Neuron (in vitro differentiated cells): Measurements from ENCODE around the gene ATP11A.

Source experiments
- H2AFZ ChIP-seq: one replicate; pipeline ENCODE4 v1.6.1; 2013; ENCODE audit warnings: low read depth, mild to moderate bottlenecking, inconsistent platforms, low read length, moderate library complexity
- H3K27me3 ChIP-seq: one replicate; pipeline ENCODE4 v1.6.1; 2013; ENCODE audit warnings: low read length; ENCODE audit not compliant: insufficient read depth
- H3K36me3 ChIP-seq: one replicate; pipeline ENCODE4 v1.6.1; 2013; ENCODE audit warnings: low read length; ENCODE audit not compliant: insufficient read depth
- H3K4me1 ChIP-seq: one replicate; pipeline ENCODE4 v1.6.1; 2013; ENCODE audit warnings: low read length; ENCODE audit not compliant: insufficient read depth
- H3K4me3 ChIP-seq: 2 replicates; pipeline ENCODE4 v1.5.1; 2013; ENCODE audit warnings: mild to moderate bottlenecking, low read length, moderate library complexity
- H3K9me3 ChIP-seq: one replicate; pipeline ENCODE4 v1.6.1; 2013; ENCODE audit warnings: low read length

The ATP11A gene

DNA sequence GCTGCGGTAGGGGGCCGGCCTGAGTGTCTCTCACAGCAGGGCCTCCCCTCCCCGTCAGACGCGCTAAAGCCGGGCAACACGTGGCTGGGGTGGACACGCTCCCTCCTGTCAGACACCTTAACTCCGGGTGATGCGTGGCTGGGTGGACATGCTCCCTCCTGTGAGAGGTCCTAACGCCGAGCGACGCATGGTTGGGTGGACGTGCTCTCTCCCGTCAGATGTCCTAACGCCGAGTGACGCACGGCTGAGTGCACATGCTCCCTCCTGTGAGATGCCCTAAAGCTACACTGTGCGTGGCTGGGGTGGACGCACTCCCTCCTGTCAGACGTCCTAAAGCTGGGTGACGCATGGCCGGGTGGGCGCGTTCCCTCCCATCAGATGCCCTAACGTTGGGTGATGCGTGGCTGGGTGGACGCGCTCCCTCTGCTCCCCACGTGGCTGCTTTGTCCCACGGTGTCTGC, 153.1 kb downstream of the ATP11A start:
- no peaks in the 10 kb centered on the region for H3K4me1 ChIP-seq
- H3K4me3 ChIP-seq = no peak overlapping the region
- peaks cover 2% of the 10 kb centered on the region for H3K9me3 ChIP-seq
- peaks cover 5% of the 10 kb centered on the region for H3K36me3 ChIP-seq
- H3K27me3 ChIP-seq = no peaks in the 10 kb centered on the region
- H2AFZ ChIP-seq = no peak overlapping the region

DNA sequence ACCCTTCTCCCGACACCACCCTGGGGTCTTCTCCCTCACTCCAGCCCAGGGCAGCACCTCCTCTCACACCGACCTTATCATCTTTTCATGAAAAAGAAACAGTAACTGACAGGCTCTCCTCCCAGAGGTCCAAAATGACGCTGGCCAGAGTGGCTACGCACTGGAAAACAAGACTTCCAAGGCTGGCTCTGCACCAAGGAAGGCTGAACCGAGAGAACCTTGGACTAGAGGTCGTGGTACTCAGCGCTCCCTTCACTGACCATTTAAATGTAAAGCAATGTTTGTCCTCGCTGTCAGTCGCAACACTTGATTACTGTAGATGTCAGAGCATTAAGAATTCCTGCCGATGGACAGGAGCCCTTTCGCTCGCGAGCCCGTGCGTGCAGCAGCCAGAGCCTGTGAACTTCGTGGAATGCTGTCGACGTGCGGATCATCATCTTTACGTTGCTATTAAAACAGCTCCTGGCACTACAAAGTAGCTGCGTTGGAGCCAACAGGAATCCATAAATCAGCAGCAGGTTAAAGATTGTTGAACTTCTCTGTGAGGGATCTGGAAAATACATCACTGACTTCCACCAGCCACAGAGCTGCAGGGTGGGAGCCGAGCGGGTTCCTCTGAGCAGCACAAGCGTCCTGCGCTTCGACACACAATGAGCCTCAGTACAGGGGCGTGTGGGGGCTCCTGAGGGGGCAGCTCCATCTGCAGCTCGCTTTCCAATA, 153.7 kb downstream of the ATP11A start:
- H3K36me3 ChIP-seq = peaks cover 5% of the 10 kb centered on the region
- H2AFZ ChIP-seq = no peak overlapping the region
- H3K27me3 ChIP-seq = no peaks in the 10 kb centered on the region
- no peak overlapping the region for H3K4me3 ChIP-seq
- peaks cover 2% of the 10 kb centered on the region for H3K9me3 ChIP-seq
- H3K4me1 ChIP-seq = no peaks in the 10 kb centered on the region

DNA sequence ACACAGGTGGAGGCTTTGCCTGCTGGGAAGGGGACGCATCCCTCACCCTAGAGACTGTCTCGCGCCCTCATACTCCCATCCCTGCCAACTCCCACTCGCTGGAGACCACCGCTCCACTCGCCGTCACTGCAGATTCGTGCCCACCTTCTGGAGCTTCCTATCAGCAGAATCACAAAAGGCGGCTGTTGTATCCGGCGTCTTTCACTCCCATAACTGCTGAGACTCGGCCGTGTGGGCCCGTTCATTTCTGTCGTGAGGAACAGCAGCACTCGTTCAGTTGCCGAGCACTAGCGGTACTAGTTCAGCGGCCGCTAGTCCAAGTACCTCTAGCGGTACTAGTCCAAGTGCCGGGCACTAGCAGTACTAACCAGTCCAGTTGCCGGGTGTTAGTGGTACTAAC, 154.6 kb downstream of the ATP11A start:
- peaks cover 2% of the 10 kb centered on the region for H3K9me3 ChIP-seq
- H3K4me3 ChIP-seq = no peak overlapping the region
- H3K36me3 ChIP-seq = peaks cover 3% of the 10 kb centered on the region
- H2AFZ ChIP-seq = no peak overlapping the region
- H3K27me3 ChIP-seq = no peaks in the 10 kb centered on the region
- no peaks in the 10 kb centered on the region for H3K4me1 ChIP-seq

DNA sequence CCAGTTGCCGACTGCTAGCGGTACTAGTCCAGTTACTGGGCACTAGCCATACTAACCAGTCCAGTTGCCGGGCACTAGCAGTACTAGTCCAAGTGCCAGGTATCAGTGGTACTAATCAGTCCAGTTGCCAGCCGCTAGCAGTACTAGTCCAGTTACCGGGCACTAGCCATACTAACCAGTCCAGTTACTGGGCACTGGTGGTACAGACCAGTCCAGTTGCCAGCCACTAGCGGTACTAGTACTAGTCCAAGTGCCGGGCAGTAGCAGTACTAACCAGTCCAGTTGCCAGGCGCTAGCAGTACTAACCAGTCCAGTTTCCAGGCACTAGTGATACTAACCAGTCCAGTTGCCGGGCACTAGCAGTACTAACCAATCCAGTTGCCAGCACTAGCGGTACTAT, 155.0 kb downstream of the ATP11A start:
- Histone ChIP-seq H3K9me3 (peaks cover 2% of the 10 kb centered on the region), H3K27me3 (no peaks in the 10 kb centered on the region), H3K4me1 (peaks cover 3% of the 10 kb centered on the region), H3K36me3 (peaks cover 3% of the 10 kb centered on the region), H3K4me3 (no peak overlapping the region), H2AFZ (no peak overlapping the region)

DNA sequence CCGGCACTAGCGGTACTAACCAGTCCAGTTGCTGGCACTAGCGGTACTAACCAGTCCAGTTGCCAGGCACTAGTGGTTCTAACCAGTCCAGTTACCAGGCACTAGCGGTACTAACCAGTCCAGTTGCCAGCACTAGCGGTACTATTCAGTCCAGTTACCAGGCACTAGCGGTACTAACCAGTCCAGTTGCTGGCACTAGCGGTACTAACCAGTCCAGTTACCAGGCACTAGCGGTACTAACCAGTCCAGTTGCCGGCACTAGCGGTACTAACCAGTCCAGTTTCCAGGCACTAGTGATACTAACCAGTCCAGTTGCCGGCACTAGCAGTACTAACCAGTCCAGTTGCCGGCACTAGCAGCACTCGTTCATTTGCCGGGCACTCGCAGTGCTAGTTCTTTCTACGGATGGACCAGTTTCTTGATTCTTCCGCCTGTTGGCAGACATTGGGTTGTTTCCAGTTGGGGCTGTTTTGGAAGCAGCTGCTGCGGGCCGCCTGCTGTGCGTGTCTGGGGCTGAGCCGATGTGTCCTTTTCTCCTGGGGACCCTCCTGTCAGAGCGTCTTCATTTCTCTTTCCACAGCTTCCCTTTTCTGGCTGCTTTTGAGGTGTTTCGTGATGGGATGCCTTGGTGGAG, 155.8 kb downstream of the ATP11A start:
- Histone ChIP-seq H2AFZ (no peak overlapping the region), H3K9me3 (peaks cover 2% of the 10 kb centered on the region), H3K27me3 (no peaks in the 10 kb centered on the region), H3K36me3 (peaks cover 3% of the 10 kb centered on the region), H3K4me1 (peaks cover 8% of the 10 kb centered on the region), H3K4me3 (no peak overlapping the region)

DNA sequence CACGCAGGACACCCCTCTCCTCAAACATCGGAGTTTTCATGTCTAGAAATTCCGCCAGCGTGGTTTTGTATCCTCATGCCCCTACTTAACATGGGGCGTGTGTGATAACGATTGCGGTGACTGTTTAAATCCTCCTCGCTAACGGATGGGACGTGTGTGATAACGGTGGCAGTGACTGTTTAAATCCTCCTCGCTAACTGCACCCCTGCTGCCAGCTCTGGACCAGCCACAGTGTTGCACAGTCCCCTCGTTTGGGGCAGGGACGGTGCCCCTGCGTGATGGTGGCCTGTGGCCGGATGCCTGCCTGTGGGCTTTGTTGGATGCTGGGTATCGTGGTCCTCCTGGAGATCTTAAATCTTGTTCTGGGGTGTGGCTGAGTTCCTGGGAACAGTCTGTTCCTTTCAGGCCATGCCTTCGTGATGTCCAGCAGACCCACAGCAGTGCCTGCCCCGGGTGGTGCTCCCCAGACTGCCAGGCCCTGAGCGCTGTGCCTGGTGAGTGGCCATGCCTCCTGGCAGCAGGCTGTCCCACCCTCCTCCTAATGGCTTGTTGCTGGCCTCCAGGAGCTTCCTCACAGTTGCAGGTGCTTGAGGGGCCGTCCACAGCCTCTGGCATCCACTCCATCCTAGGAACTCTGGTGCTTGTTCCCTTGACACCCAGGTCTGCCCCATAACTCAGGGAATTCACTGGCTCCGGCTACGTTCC, 156.7 kb downstream of the ATP11A start:
- H3K4me1 ChIP-seq = peaks cover 10% of the 10 kb centered on the region
- no peaks in the 10 kb centered on the region for H3K27me3 ChIP-seq
- H3K36me3 ChIP-seq = peaks cover 3% of the 10 kb centered on the region
- H3K9me3 ChIP-seq = peaks cover 2% of the 10 kb centered on the region
- H3K4me3 ChIP-seq = no peak overlapping the region
- no peak overlapping the region for H2AFZ ChIP-seq

DNA sequence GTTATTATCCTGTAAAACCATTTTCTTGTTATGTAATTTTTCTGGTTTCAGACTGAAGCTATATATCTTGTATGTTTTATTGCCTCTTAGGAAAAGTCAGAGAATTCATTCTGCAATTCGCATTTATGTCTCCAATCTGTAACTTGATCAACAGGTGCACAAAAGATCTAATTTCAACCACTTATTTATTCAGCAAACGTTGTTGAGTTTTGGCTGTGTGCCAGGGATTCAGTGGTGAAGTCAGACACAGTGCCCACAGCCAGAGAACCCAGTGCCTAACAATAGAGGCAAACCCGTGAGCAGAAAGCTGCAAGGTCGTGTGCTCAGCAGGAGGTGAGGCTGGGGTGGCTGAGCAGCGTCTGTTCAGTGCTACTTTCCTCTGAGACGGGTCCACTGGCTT, 159.7 kb downstream of the ATP11A start:
- no peaks in the 10 kb centered on the region for H3K9me3 ChIP-seq
- H3K27me3 ChIP-seq = no peaks in the 10 kb centered on the region
- H3K4me1 ChIP-seq = peaks cover 10% of the 10 kb centered on the region
- no peak overlapping the region for H2AFZ ChIP-seq
- no peak overlapping the region for H3K4me3 ChIP-seq
- H3K36me3 ChIP-seq = peaks cover 7% of the 10 kb centered on the region

DNA sequence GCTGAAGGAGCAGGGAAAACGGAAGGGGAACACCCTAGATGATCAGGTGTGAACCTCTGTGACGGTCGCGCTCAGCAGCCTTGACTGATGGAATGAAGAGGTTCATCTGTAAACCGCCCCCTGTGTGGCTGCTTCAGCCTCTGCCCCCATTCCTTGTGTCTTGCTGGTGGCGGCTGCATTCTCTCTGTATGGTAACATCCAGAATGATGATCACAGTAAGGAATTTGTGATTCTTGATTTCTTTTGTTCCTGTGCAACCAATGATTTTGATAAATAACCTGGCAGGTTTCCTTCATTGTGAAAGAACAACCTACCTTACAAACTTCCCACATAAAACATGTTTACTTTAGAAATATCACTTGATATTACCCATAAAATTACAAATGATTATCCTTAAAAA, 160.4 kb downstream of the ATP11A start:
- H3K9me3 ChIP-seq = no peaks in the 10 kb centered on the region
- H3K36me3 ChIP-seq = peaks cover 11% of the 10 kb centered on the region
- H3K4me1 ChIP-seq = peaks cover 10% of the 10 kb centered on the region
- no peaks in the 10 kb centered on the region for H3K27me3 ChIP-seq
- H3K4me3 ChIP-seq = no peak overlapping the region
- H2AFZ ChIP-seq = no peak overlapping the region

DNA sequence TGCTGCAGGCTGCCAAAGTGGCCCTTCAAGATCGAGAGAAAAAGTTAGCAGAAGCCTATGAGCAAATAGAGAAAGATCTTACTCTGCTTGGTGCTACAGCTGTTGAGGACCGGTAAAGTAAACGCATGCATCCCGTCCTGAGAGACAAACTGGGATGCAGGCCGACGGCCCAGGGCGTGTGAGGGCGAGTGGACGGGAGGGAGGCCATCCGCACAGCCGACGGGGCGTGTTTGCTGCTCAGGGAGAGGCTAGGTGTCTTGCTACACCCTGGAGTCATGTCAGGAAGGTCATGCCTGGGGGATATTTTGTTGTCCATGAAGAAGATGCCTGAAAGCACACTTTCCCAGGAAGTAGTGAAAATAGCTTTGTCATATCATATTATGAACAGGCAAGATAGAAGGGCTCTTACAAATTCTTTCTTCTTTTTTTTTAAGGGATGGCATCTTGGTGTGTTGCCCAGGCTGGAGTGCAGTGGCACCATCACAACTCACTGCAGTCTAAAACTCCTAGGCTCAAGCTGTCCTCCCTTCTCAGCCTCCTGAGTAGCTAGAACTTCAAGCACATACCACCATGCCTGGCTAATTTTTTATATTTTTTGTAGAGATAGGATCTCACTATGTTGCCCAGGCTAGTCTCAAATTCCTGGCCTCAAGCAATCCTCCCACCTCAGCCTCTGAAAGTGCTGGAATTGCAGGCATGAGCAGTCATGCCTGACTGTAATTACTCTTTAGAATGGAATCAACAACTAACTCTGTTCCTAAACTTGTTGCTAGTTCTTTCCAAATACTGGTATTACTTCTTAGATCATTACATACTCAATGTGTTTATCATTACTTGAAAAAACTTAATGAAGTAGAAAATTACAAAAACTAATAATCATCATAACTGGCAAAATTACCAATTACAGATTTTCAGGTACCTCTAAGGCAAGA, 161.5 kb downstream of the ATP11A start:
- Histone ChIP-seq H3K4me1 (peaks cover 10% of the 10 kb centered on the region), H3K4me3 (no peak overlapping the region), H3K36me3 (peaks cover 11% of the 10 kb centered on the region), H3K9me3 (no peaks in the 10 kb centered on the region), H2AFZ (no peak overlapping the region), H3K27me3 (no peaks in the 10 kb centered on the region)

DNA sequence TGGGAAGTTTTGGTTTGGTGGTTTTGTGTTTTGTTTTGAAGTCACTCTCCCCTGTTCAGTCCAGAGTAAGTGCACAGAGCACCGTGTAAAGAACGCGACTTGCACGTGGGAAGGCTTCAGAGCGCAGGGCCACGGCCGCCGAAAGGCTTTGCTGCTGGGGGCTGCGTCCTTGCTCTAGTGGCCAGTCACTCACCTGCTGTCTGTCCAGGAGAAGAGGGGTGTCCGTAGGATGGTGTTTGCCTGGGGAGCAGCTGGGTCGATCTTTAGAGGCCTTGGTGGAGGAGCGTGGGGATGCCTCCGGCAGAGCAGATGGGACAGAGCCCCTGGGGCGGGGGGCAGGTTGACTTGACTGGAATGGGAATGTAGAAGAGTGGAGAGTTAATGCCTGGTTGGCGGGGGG, 162.6 kb downstream of the ATP11A start:
- Histone ChIP-seq H3K27me3 (no peaks in the 10 kb centered on the region), H3K9me3 (no peaks in the 10 kb centered on the region), H3K4me1 (peaks cover 10% of the 10 kb centered on the region), H3K36me3 (peaks cover 11% of the 10 kb centered on the region), H3K4me3 (no peak overlapping the region), H2AFZ (no peak overlapping the region)

DNA sequence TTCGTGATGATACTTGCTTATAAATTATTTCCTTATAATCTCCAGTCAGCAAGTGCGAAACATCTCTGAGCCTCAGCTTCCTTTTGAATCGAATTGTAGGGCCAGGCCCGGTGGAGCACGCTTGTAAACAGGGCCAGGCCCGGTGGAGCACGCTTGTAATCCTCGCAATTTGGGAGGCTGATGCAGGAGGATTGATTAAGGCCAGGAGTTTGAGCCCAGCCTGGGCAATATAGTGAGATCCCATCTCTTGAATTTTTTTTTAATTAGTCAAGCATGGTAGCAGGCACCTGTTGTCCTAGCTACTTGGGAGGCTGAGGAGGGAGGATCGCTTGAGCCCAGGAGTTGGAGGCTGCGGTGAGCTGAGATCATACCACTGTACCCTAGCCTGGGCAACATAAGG, 163.0 kb downstream of the ATP11A start:
- no peak overlapping the region for H2AFZ ChIP-seq
- H3K4me1 ChIP-seq = peaks cover 10% of the 10 kb centered on the region
- H3K9me3 ChIP-seq = no peaks in the 10 kb centered on the region
- no peaks in the 10 kb centered on the region for H3K27me3 ChIP-seq
- peaks cover 12% of the 10 kb centered on the region for H3K36me3 ChIP-seq
- H3K4me3 ChIP-seq = no peak overlapping the region

DNA sequence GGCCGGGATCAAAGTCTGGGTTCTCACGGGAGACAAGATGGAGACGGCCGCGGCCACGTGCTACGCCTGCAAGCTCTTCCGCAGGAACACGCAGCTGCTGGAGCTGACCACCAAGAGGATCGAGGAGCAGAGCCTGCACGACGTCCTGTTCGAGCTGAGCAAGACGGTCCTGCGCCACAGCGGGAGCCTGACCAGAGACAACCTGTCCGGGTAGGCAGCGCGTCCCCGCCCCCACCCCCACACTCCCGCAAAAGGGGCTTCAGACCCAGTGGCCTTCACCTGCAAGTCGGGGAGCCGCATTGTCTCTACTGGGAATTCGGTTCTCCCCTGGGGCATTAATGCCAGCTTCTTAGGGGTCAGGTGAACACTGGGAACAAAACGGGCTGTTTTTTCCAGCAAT, 164.5 kb downstream of the ATP11A start:
- no peak overlapping the region for H3K4me3 ChIP-seq
- no peaks in the 10 kb centered on the region for H3K27me3 ChIP-seq
- H3K36me3 ChIP-seq = peaks cover 18% of the 10 kb centered on the region
- H3K9me3 ChIP-seq = no peaks in the 10 kb centered on the region
- H3K4me1 ChIP-seq = peaks cover 10% of the 10 kb centered on the region
- no peak overlapping the region for H2AFZ ChIP-seq
